NB4 (cell line): Measurements from ENCODE around the gene ABI3.

Experiments used
- CTCF ChIP-seq: IDR thresholded peaks from one replicate; pipeline ENCODE4 v1.5.1; 2012; ENCODE audit warnings: low read depth, low read length
- POLR2A ChIP-seq: IDR thresholded peaks from 2 replicates; pipeline ENCODE4 v1.6.1; 2011; ENCODE audit warnings: mild to moderate bottlenecking; ENCODE audit not compliant: insufficient read length; ENCODE audit errors: extremely low read depth

- TF ChIP-seq CTCF: no peak
- TF ChIP-seq POLR2A: no peak
These were observed 45.4 kb upstream of the ABI3 start for GRCh38 chr17:49165143-49165542.
